ENCODE measurements around the gene COL11A1.

- no peak for TF ChIP-seq CTCF (IDR thresholded peaks at IDR 0.05)
- TF ChIP-seq POLR2A (IDR thresholded peaks at IDR 0.05), result no peak
Measured at GRCh38 chr1:103112546-103112945, 4.2 kb upstream of the COL11A1 start.

Measured in body of pancreas (tissue), 4 donors.